ENCODE data around the gene LSM12.

GRCh38 chr17:44045486-44045885 is 21.0 kb downstream of the LSM12 start:
- TF ChIP-seq, protein P1, sequence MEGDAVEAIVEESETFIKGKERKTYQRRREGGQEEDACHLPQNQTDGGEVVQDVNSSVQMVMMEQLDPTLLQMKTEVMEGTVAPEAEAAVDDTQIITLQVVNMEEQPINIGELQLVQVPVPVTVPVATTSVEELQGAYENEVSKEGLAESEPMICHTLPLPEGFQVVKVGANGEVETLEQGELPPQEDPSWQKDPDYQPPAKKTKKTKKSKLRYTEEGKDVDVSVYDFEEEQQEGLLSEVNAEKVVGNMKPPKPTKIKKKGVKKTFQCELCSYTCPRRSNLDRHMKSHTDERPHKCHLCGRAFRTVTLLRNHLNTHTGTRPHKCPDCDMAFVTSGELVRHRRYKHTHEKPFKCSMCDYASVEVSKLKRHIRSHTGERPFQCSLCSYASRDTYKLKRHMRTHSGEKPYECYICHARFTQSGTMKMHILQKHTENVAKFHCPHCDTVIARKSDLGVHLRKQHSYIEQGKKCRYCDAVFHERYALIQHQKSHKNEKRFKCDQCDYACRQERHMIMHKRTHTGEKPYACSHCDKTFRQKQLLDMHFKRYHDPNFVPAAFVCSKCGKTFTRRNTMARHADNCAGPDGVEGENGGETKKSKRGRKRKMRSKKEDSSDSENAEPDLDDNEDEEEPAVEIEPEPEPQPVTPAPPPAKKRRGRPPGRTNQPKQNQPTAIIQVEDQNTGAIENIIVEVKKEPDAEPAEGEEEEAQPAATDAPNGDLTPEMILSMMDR (IDR thresholded peaks at IDR 0.05), result no peak
- no peak for TF ChIP-seq POLR2A (IDR thresholded peaks at IDR 0.05; ENCODE audit: low read depth)
